ENCODE data around the gene AKAP13.

GRCh38 chr15:85794598-85795336 is 414.4 kb downstream of the AKAP13 start, which contains the start of gene KLHL25:
- TF ChIP-seq ZNF20 (CRISPR knock-in tag; IDR thresholded peaks at IDR 0.05) (no peak), POLR2A (IDR thresholded peaks at IDR 0.05; ENCODE audit: insufficient read depth in 1 of 2, low read depth in 2 of 2, low read length in 2 of 2) (peak; percentile 68 to 80)
- TF ChIP-seq, protein P1, sequence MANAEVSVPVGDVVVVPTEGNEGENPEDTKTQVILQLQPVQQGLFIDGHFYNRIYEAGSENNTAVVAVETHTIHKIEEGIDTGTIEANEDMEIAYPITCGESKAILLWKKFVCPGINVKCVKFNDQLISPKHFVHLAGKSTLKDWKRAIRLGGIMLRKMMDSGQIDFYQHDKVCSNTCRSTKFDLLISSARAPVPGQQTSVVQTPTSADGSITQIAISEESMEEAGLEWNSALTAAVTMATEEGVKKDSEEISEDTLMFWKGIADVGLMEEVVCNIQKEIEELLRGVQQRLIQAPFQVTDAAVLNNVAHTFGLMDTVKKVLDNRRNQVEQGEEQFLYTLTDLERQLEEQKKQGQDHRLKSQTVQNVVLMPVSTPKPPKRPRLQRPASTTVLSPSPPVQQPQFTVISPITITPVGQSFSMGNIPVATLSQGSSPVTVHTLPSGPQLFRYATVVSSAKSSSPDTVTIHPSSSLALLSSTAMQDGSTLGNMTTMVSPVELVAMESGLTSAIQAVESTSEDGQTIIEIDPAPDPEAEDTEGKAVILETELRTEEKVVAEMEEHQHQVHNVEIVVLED (CRISPR knock-in tag; IDR thresholded peaks at IDR 0.05; ENCODE audit: borderline replicate concordance), result no peak
